GM23248 (cell line): Measurements from ENCODE around the gene KRTAP5-1. TPM values are rescaled to one million over a fixed set of nuclear protein-coding genes. Genes with fewer than 3 reads are reported as not detected.

Experiments used
- DNase-seq: peaks from one replicate; pipeline ENCODE4 v3.0.0-alpha.2; 2015
- H2AFZ ChIP-seq: fragments of 200-600 bp; sonication (generic); 2 replicates; pipeline ENCODE4 v1.6.1; 2016; ENCODE audit warnings: antibody characterized with exemption
- H3F3A ChIP-seq: fragments of 200-600 bp; sonication (generic); 2 replicates; pipeline ENCODE4 v1.6.1; 2016; ENCODE audit warnings: mild to moderate bottlenecking, antibody characterized with exemption, mixed run types; ENCODE audit not compliant: insufficient read depth
- H3K27ac ChIP-seq: fragments of 200-600 bp; sonication (generic); 2 replicates; pipeline ENCODE4 v1.5.1; 2016; ENCODE audit warnings: mild to moderate bottlenecking
- H3K27me3 ChIP-seq: fragments of 200-600 bp; sonication (generic); replicated peaks from 2 replicates; pipeline ENCODE4 v1.6.1; 2016; ENCODE audit warnings: mild to moderate bottlenecking; ENCODE audit not compliant: insufficient read depth
- H3K36me3 ChIP-seq: fragments of 200-600 bp; sonication (generic); 2 replicates; pipeline ENCODE4 v1.6.1; 2016; ENCODE audit warnings: low read depth, mild to moderate bottlenecking
- H3K4me1 ChIP-seq: fragments of 200-600 bp; sonication (generic); 2 replicates; pipeline ENCODE4 v1.6.1; 2016; ENCODE audit warnings: mild to moderate bottlenecking; ENCODE audit not compliant: insufficient read depth
- H3K4me2 ChIP-seq: fragments of 200-600 bp; sonication (generic); one replicate; pipeline ENCODE4 v1.6.1; 2016; ENCODE audit warnings: mild to moderate bottlenecking; ENCODE audit not compliant: unreplicated experiment
- H3K4me3 ChIP-seq: fragments of 200-600 bp; sonication (generic); 2 replicates; pipeline ENCODE4 v1.5.1; 2016; ENCODE audit warnings: mild to moderate bottlenecking
- H3K79me2 ChIP-seq: fragments of 200-600 bp; sonication (generic); 2 replicates; pipeline ENCODE4 v1.6.1; 2016; ENCODE audit warnings: mild to moderate bottlenecking; ENCODE audit not compliant: insufficient read depth
- H3K9ac ChIP-seq: fragments of 200-600 bp; sonication (generic); 2 replicates; pipeline ENCODE4 v1.6.1; 2016; ENCODE audit warnings: mild to moderate bottlenecking
- H3K9me2 ChIP-seq: fragments of 200-600 bp; sonication (generic); 2 replicates; pipeline ENCODE4 v1.6.1; 2016; ENCODE audit warnings: mixed run types, mild to moderate bottlenecking, moderate library complexity; ENCODE audit not compliant: insufficient read depth
- H3K9me3 ChIP-seq: fragments of 200-600 bp; sonication (generic); one replicate; pipeline ENCODE4 v1.6.1; 2017; ENCODE audit warnings: low read depth
- H4K20me1 ChIP-seq: fragments of 200-600 bp; sonication (generic); 2 replicates; pipeline ENCODE4 v1.6.0; 2016; ENCODE audit not compliant: insufficient read depth
- EZH2 ChIP-seq: fragments of 200-600 bp; sonication (generic); IDR thresholded peaks from 2 replicates; pipeline ENCODE4 v1.6.1; 2018; ENCODE audit warnings: antibody characterized with exemption, mild to moderate bottlenecking; ENCODE audit not compliant: insufficient read depth, poor library complexity, severe bottlenecking
- EZH2phosphoT487 ChIP-seq: fragments of 200-600 bp; sonication (generic); IDR thresholded peaks from 2 replicates; pipeline ENCODE4 v1.6.1; 2018; ENCODE audit warnings: antibody characterized with exemption, moderate library complexity, mild to moderate bottlenecking, low read depth; ENCODE audit not compliant: insufficient read depth
- WGBS, 2 experiments: methylation state at CpG; one replicate each; pipeline ENCODE4 v1.1.6; 2015 to 2017; ENCODE audit warnings: low lambda C conversion rate in 2 of 2, low coverage in 1 of 2; ENCODE audit errors: missing lambda C conversion rate in 2 of 2; 5-methylcytosine and 5-hydroxymethylcytosine counted together
- in situ Hi-C: fragments of 300-500 bp; cut with MboI; formaldehyde crosslinking; loops from 2 replicates; pipeline ENCODE4 v1.15.0; 2020
- polyA plus RNA-seq: library from polyadenylated mRNA; unstranded; fragments of >200 nt; fragmentation: Nextera tagmentation; extraction: Ambion mirVana; gene quantifications from 2 replicates; pipeline ENCODE4 v1.2.1, GENCODE V29; 2016
- total RNA-seq: library from RNA; depleted of rRNA; stranded (reverse); fragments of >200 nt; shearing (Covaris generic); gene quantifications from 2 replicates; pipeline ENCODE4 v1.2.3, GENCODE V29; 2014

Gene KRTAP5-1
- total and polyA plus RNA-seq, 2 experiments from 2014 or later: not detected

GRCh38 chr11:1544536-1544935 is 40.5 kb downstream of the KRTAP5-1 start:
- in situ Hi-C loops: no loop called here

DNA sequence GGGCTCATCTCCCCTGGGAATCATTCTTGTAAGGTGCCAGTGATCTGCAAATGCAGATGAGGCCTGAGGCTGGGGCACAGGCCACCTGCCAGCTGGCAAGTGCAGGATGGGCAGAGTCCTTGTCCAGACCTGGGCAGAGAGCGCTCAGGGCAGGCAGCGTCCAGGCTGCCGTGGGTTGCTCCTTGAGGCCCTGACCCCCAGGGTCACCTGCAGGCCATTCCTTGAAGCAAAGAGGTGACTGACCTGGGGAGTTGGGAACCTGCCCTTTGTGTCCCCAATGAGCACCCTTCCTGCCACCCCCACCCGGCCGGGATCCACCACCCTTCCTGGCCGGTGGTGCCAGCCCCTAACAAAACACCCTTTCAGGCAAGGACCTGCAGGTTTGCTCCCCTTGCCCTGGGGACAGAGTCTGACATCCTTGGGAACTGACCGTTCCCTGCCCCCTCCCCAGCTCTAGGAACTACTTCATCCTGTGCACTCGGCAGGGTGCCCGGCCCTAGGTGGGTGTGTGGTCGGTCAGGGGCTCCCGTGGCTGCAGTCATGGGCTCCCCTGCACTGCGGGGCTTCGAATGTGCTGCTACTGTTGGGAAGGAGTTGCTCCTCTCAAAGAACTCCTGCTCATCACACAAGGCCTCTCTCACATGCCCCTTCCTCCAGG is 41.3 kb downstream of the KRTAP5-1 start:
- no peak overlapping the region for H3K9ac ChIP-seq
- no peak overlapping the region for H3K4me3 ChIP-seq
- WGBS, 2 experiments: 44 to 47% methylated on average over 13 of the region's 13 CpGs
- no peaks in the 10 kb centered on the region for H4K20me1 ChIP-seq
- no peak overlapping the region for H3K27ac ChIP-seq
- H3K4me2 ChIP-seq: no peak overlapping the region
- in situ Hi-C loops: no loop called here
- TF ChIP-seq EZH2 (no peak), EZH2phosphoT487 (no peak)
- H3F3A ChIP-seq: no peaks in the 10 kb centered on the region
- no peaks in the 10 kb centered on the region for H3K79me2 ChIP-seq
- H3K27me3 ChIP-seq: peaks cover 20% of the 10 kb centered on the region
- H3K9me2 ChIP-seq: no peaks in the 10 kb centered on the region
- DNase-seq: no peak
- H2AFZ ChIP-seq: no peak overlapping the region
- H3K36me3 ChIP-seq: no peaks in the 10 kb centered on the region
- no peaks in the 10 kb centered on the region for H3K9me3 ChIP-seq
- no peaks in the 10 kb centered on the region for H3K4me1 ChIP-seq

More at GRCh38 chr11:1544536-1544935, 40.5 kb downstream of the KRTAP5-1 start:
- no peaks in the 10 kb centered on the region for H4K20me1 ChIP-seq
- no peaks in the 10 kb centered on the region for H3K9me3 ChIP-seq
- no peaks in the 10 kb centered on the region for H3K4me1 ChIP-seq
- H3K79me2 ChIP-seq: no peaks in the 10 kb centered on the region
- H3K9ac ChIP-seq: no peak overlapping the region
- peaks cover 18% of the 10 kb centered on the region for H3K27me3 ChIP-seq
- 44 to 58% methylated on average over 6 of the region's 6 CpGs for WGBS, 2 experiments
- no peak overlapping the region for H3K27ac ChIP-seq
- H3K4me2 ChIP-seq: no peak overlapping the region
- DNase-seq: no peak
- H3K36me3 ChIP-seq: no peaks in the 10 kb centered on the region
- H3F3A ChIP-seq: no peaks in the 10 kb centered on the region
- H3K4me3 ChIP-seq: no peak overlapping the region
- no peak for TF ChIP-seq EZH2phosphoT487
- no peak overlapping the region for H2AFZ ChIP-seq
- H3K9me2 ChIP-seq: no peaks in the 10 kb centered on the region

DNA sequence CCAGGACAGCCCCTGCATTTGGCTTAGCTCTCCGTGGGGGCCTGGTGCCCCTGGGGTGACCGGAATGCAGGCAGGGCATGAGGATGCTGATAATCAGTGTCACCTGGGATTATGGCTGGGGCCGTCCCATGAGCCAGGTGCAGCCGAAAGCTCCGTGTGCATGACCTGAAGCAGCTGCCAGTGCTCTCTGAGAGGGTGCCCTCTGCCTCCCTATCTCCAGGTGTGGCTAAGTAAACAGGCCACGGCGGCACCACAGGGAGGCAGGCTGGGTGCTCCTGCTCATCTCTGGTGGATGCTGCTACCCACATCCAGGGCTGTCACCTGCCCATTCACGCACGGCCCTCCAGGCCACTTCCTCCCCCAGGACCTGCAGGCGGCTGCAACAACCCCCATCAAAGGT is 42.8 kb downstream of the KRTAP5-1 start:
- no peaks in the 10 kb centered on the region for H4K20me1 ChIP-seq
- H3F3A ChIP-seq: no peaks in the 10 kb centered on the region
- TF ChIP-seq EZH2 (no peak), EZH2phosphoT487 (no peak)
- no peak overlapping the region for H3K9ac ChIP-seq
- H3K9me2 ChIP-seq: no peaks in the 10 kb centered on the region
- in situ Hi-C loops: no loop called here
- H3K4me3 ChIP-seq: no peak overlapping the region
- H2AFZ ChIP-seq: no peak overlapping the region
- H3K36me3 ChIP-seq: no peaks in the 10 kb centered on the region
- H3K79me2 ChIP-seq: peaks cover 4% of the 10 kb centered on the region
- H3K27me3 ChIP-seq: peaks cover 18% of the 10 kb centered on the region
- H3K4me1 ChIP-seq: no peaks in the 10 kb centered on the region
- H3K9me3 ChIP-seq: no peaks in the 10 kb centered on the region
- H3K4me2 ChIP-seq: no peak overlapping the region
- no peak for DNase-seq
- WGBS, 2 experiments: 65 to 78% methylated on average over 10 of the region's 10 CpGs
- H3K27ac ChIP-seq: no peak overlapping the region

GRCh38 chr11:1541474-1542204 is 43.4 kb downstream of the KRTAP5-1 start:
- H3K36me3 ChIP-seq: no peaks in the 10 kb centered on the region
- no peak for TF ChIP-seq EZH2
- TF ChIP-seq EZH2phosphoT487: no peak
- in situ Hi-C loops: no loop called here
- no peak overlapping the region for H3K4me3 ChIP-seq
- H3F3A ChIP-seq: no peaks in the 10 kb centered on the region
- H3K27me3 ChIP-seq: peaks cover 13% of the 10 kb centered on the region; the same call in 1 of the 2 replicates
- no peak for DNase-seq
- H3K4me1 ChIP-seq: no peaks in the 10 kb centered on the region
- no peak overlapping the region for H3K27ac ChIP-seq
- H3K79me2 ChIP-seq: peaks cover 10% of the 10 kb centered on the region
- no peaks in the 10 kb centered on the region for H3K9me2 ChIP-seq
- 0 out of 2 replicates have a peak, but pooled peaks cover 2% of the 10 kb centered on the region for H4K20me1 ChIP-seq
- WGBS, 2 experiments: 71 to 80% methylated on average over 21 to 22 of the region's 22 CpGs
- H3K9ac ChIP-seq: no peak overlapping the region
- no peak overlapping the region for H2AFZ ChIP-seq
- no peaks in the 10 kb centered on the region for H3K9me3 ChIP-seq
- H3K4me2 ChIP-seq: no peak overlapping the region
